Sigmoid colon (tissue), 4 donors: ENCODE data around the gene ZMIZ1.

ENCODE experiments used
- CTCF ChIP-seq, 4 experiments: fragments of 450-650 bp in 3 of 4; fragments of 200-600 bp in 1 of 4; IDR thresholded peaks; one replicate each; pipeline ENCODE4 v1.5.1; 2016 to 2019; ENCODE audit warnings: antibody characterized with exemption in 4 of 4, mild to moderate bottlenecking in 3 of 4, moderate library complexity in 2 of 4
- POLR2AphosphoS5 ChIP-seq, 4 donors: sonication (generic); formaldehyde crosslinking; IDR thresholded peaks; one replicate each; pipeline ENCODE4 v1.6.1; 2017; ENCODE audit warnings: antibody characterized with exemption in 4 of 4

GRCh38 chr10:79345241-79346011, 276.7 kb downstream of the ZMIZ1 start:
- TF ChIP-seq CTCF (IDR thresholded peaks at IDR 0.05): no peak
- TF ChIP-seq POLR2AphosphoS5 (IDR thresholded peaks at IDR 0.05): no peak
